ENCODE data around the gene PRR11. TPM values are rescaled to one million over a fixed set of nuclear protein-coding genes. Genes with fewer than 3 reads are reported as not detected.

Gene PRR11
- total RNA-seq, 2 donors from 2014 or later: 0.33 TPM; not detected in 1

DNA sequence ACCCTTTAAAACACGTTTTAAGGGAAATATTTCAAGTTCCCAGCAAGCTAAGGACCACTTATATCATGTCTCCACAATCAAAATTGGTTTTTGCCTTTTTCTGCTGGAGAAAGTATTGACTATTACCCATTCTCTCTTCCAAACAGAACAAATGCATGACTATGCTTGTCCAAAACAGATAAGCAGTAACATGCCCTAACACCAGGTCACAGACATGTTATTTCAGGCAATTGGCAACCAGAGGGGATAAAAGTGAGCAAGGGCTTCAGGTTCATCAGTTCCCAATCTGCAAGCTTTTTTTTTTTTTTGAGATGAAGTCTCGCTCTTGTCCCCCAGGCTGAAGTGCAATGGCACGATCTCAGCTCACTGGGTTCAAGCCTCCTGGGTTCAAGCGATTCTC, 15.6 kb upstream of the PRR11 start:
- no peaks in the 10 kb centered on the region for H3K9me3 ChIP-seq
- H3K27ac ChIP-seq: no peak overlapping the region
- no peak overlapping the region for H3K4me3 ChIP-seq
- TF ChIP-seq, protein P1, sequence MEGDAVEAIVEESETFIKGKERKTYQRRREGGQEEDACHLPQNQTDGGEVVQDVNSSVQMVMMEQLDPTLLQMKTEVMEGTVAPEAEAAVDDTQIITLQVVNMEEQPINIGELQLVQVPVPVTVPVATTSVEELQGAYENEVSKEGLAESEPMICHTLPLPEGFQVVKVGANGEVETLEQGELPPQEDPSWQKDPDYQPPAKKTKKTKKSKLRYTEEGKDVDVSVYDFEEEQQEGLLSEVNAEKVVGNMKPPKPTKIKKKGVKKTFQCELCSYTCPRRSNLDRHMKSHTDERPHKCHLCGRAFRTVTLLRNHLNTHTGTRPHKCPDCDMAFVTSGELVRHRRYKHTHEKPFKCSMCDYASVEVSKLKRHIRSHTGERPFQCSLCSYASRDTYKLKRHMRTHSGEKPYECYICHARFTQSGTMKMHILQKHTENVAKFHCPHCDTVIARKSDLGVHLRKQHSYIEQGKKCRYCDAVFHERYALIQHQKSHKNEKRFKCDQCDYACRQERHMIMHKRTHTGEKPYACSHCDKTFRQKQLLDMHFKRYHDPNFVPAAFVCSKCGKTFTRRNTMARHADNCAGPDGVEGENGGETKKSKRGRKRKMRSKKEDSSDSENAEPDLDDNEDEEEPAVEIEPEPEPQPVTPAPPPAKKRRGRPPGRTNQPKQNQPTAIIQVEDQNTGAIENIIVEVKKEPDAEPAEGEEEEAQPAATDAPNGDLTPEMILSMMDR (IDR thresholded peaks at IDR 0.05): no peak
- TF ChIP-seq POLR2A (IDR thresholded peaks at IDR 0.05): no peak
- WGBS, 2 donors: 94 to 98% methylated on average over 4 of the region's 4 CpGs
- no peaks in the 10 kb centered on the region for H3K4me1 ChIP-seq
- DNase-seq (no peak), ATAC-seq (no peak)
- intact Hi-C loops (cut with DNase I): no loop called here
- H3K27me3 ChIP-seq: no peaks in the 10 kb centered on the region
- H3K36me3 ChIP-seq (replicated peaks in 1 of 2; ENCODE audit: insufficient read depth in 1 of 2, low read depth in 2 of 2): no peaks in the 10 kb centered on the region

DNA sequence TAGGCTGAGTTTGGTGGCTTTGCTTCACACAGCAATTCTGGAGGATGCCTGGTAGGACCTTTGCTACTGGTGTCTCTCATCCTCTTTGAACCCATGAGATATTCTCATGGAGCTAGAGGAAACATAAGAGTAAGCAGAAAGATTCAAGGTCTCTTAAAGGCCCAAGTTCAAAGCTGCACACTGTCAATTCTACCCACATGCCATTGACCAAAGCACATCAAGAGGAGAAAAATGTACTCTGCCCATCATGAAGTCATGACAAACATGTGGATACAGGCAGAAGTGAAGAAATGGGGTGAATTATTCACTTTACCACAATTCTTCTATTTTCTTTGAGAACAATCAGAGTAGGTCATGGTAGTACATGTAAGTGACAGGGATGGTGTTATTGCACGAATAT, 13.7 kb upstream of the PRR11 start:
- ATAC-seq (no peak), DNase-seq (no peak)
- Histone ChIP-seq H3K9me3 (no peaks in the 10 kb centered on the region), H3K4me1 (no peaks in the 10 kb centered on the region), H3K36me3 (replicated peaks in 1 of 2; ENCODE audit: insufficient read depth in 1 of 2, low read depth in 2 of 2) (no peaks in the 10 kb centered on the region), H3K4me3 (no peak overlapping the region), H3K27ac (no peak overlapping the region), H3K27me3 (no peaks in the 10 kb centered on the region)
- WGBS, 2 donors: 88 to 96% methylated on average over 1 of the region's 1 CpG
- TF ChIP-seq POLR2A (IDR thresholded peaks at IDR 0.05): no peak
- TF ChIP-seq, protein P1 (IDR thresholded peaks at IDR 0.05): no peak
- intact Hi-C loops (cut with DNase I): no loop called here

DNA sequence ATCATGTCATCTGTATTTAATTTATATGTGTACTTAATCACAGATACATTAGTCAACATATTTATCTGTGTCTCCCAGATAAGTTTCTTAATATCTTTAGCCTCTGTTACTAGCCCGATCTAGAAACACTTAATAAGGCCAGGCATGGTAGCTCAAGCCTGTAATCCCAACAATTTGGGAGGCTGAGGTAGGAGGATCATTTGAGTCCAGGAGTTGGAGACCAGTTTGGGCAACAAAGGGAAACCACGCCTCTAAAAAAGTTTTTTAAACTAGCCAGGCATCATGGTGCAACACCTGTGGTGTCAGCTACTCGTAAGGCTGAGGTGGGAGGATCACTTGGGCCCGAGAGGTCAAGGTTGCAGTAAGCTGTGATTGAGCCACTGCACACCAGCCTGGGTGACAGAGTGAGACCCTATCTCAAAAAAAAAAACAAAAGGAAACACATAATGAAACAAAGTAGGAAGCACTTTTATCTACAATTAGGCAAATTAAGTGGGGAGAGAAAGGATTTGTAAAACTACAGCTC, 9.9 kb upstream of the PRR11 start:
- intact Hi-C loops (cut with DNase I): no loop called here
- DNase-seq: no peak
- H3K36me3 ChIP-seq (replicated peaks in 1 of 2; ENCODE audit: insufficient read depth in 1 of 2, low read depth in 2 of 2): no peaks in the 10 kb centered on the region

GRCh38 chr17:59149051-59149450, 6.5 kb upstream of the PRR11 start:
- Histone ChIP-seq H3K9me3 (no peaks in the 10 kb centered on the region), H3K27me3 (no peaks in the 10 kb centered on the region), H3K27ac (no peak overlapping the region), H3K36me3 (replicated peaks in 1 of 2; ENCODE audit: insufficient read depth in 1 of 2, low read depth in 2 of 2) (no peaks in the 10 kb centered on the region), H3K4me1 (peaks cover 8% of the 10 kb centered on the region), H3K4me3 (no peak overlapping the region)
- no peak for ATAC-seq
- no peak for TF ChIP-seq POLR2A (IDR thresholded peaks at IDR 0.05)
- TF ChIP-seq, protein P1 (IDR thresholded peaks at IDR 0.05): no peak
- no peak for DNase-seq
- 80 to 87% methylated on average over 2 of the region's 2 CpGs for WGBS, 2 donors
- intact Hi-C loops (cut with DNase I): no loop called here

More for the DNA sequence above, 9.9 kb upstream of the PRR11 start:
- Histone ChIP-seq H3K27ac (no peak overlapping the region), H3K9me3 (no peaks in the 10 kb centered on the region), H3K4me3 (no peak overlapping the region), H3K4me1 (no peaks in the 10 kb centered on the region), H3K27me3 (no peaks in the 10 kb centered on the region)
- TF ChIP-seq, protein P1 (IDR thresholded peaks at IDR 0.05): no peak
- WGBS, 2 donors: 86 to 91% methylated on average over 4 of the region's 4 CpGs
- ATAC-seq: no peak

GRCh38 chr17:59149841-59150511, 5.6 kb upstream of the PRR11 start:
- Histone ChIP-seq H3K9me3 (no peaks in the 10 kb centered on the region), H3K36me3 (replicated peaks in 1 of 2; ENCODE audit: insufficient read depth in 1 of 2, low read depth in 2 of 2) (no peaks in the 10 kb centered on the region), H3K4me3 (no peak overlapping the region), H3K27me3 (no peaks in the 10 kb centered on the region), H3K27ac (no peak overlapping the region), H3K4me1 (peaks cover 9% of the 10 kb centered on the region)
- intact Hi-C loops (cut with DNase I): no loop called here
- no peak for ATAC-seq
- no peak for TF ChIP-seq POLR2A (IDR thresholded peaks at IDR 0.05)
- TF ChIP-seq, protein P1 (IDR thresholded peaks at IDR 0.05): no peak
- DNase-seq: no peak
- WGBS, 2 donors: 92 to 93% methylated on average over 5 of the region's 5 CpGs

Data from body of pancreas (tissue), 4 donors.